Naive B cell (primary cell): ENCODE measurements around the gene NEU3. TPM values are rescaled to one million over a fixed set of nuclear protein-coding genes. Genes with fewer than 3 reads are reported as not detected.

Experiments used
- ATAC-seq, 2 donors: fragments of 150-1000 bp; cut with Tn5 transposase; 2 replicates each; pipeline ENCODE4 v1.10.0; 2021; ENCODE audit warnings: low read depth in 2 of 2, mild to moderate bottlenecking in 2 of 2, moderate library complexity in 2 of 2
- DNase-seq: peaks from one replicate; pipeline ENCODE4 v3.0.0; 2022
- H3K27ac Mint-ChIP-seq, 6 donors: one replicate each; pipeline ENCODE4 v1.8.0; 2020 to 2022; ENCODE audit warnings: mild to moderate bottlenecking in 6 of 6, mixed read lengths in 6 of 6, moderate library complexity in 5 of 6, inconsistent platforms in 2 of 6
- H3K27me3 Mint-ChIP-seq, 3 donors: one replicate each; pipeline ENCODE4 v1.8.0; 2021 to 2022; ENCODE audit warnings: mixed read lengths in 3 of 3, mild to moderate bottlenecking in 1 of 3
- H3K36me3 Mint-ChIP-seq, 2 donors: one replicate each; pipeline ENCODE4 v1.8.0; 2020 to 2022; ENCODE audit warnings: mixed read lengths in 2 of 2, inconsistent platforms in 1 of 2, mild to moderate bottlenecking in 1 of 2
- H3K4me1 Mint-ChIP-seq, 3 donors: one replicate each; pipeline ENCODE4 v1.8.0; 2020 to 2022; ENCODE audit warnings: mixed read lengths in 3 of 3, inconsistent platforms in 1 of 3, mild to moderate bottlenecking in 1 of 3, moderate library complexity in 1 of 3
- H3K4me3 Mint-ChIP-seq, 8 donors: one replicate each; pipeline ENCODE4 v1.8.0; 2020 to 2022; ENCODE audit warnings: mild to moderate bottlenecking in 8 of 8, mixed read lengths in 8 of 8, moderate library complexity in 8 of 8, inconsistent platforms in 2 of 8
- H3K9me3 Mint-ChIP-seq, 7 donors: one replicate each; pipeline ENCODE4 v1.8.0; 2020 to 2022; ENCODE audit warnings: mixed read lengths in 7 of 7, mild to moderate bottlenecking in 5 of 7, inconsistent platforms in 2 of 7, moderate library complexity in 1 of 7
- polyA plus RNA-seq, 6 donors: library from polyadenylated mRNA; unstranded; fragments of 300-500 nt; fragmentation: Illumina TruSeq; gene quantifications; one replicate each; pipeline ENCODE4 v1.2.3, GENCODE V29; 2021; ENCODE audit warnings: low read depth in 6 of 6

The NEU3 gene
- polyA plus RNA-seq, 6 donors from 2014 or later = 1.6 to 4.3 (median 3.0) TPM

GRCh38 chr11:75056814-75057213 is 68.1 kb downstream of the NEU3 start:
- no peak overlapping the region for H3K4me3 Mint-ChIP-seq
- peaks cover 12 to 23% (median 14%) of the 10 kb centered on the region in 3 donors for H3K27me3 Mint-ChIP-seq
- peaks cover 9 to 22% of the 10 kb centered on the region in 2 donors for H3K36me3 Mint-ChIP-seq
- H3K27ac Mint-ChIP-seq = no peak overlapping the region
- DNase-seq (no peak), ATAC-seq (no peak)
- no peaks in the 10 kb centered on the region for H3K4me1 Mint-ChIP-seq
- peaks cover 7 to 25% (median 15%) of the 10 kb centered on the region in 7 donors for H3K9me3 Mint-ChIP-seq

- Mint-ChIP-seq H3K4me1 (no peaks in the 10 kb centered on the region), H3K27ac (peak overlapping the region in 1 of 6 donors; percentile 36), H3K36me3 (peaks cover 0 to under 1% of the 10 kb centered on the region in 2 donors), H3K27me3 (peaks cover 21 to 24% (median 23%) of the 10 kb centered on the region in 3 donors), H3K9me3 (peaks cover 0 to 6% (median 0%) of the 10 kb centered on the region in 7 donors), H3K4me3 (no peak overlapping the region)
- DNase-seq (no peak), ATAC-seq (no peak)
These were observed 70.6 kb downstream of the NEU3 start for GRCh38 chr11:75059299-75059698.

GRCh38 chr11:75063741-75064314 is 75.1 kb downstream of the NEU3 start:
- Mint-ChIP-seq H3K9me3 (peaks cover 0 to 10% (median 5%) of the 10 kb centered on the region in 7 donors), H3K36me3 (no peaks in the 10 kb centered on the region), H3K4me3 (no peak overlapping the region), H3K4me1 (no peaks in the 10 kb centered on the region), H3K27ac (no peak overlapping the region), H3K27me3 (peaks cover 25 to 37% (median 35%) of the 10 kb centered on the region in 3 donors)
- DNase-seq (no peak), ATAC-seq (no peak)

GRCh38 chr11:75066061-75066460 is 77.3 kb downstream of the NEU3 start:
- no peak overlapping the region for H3K27ac Mint-ChIP-seq
- no peak overlapping the region for H3K4me3 Mint-ChIP-seq
- no peaks in the 10 kb centered on the region for H3K36me3 Mint-ChIP-seq
- DNase-seq (no peak), ATAC-seq (no peak)
- H3K9me3 Mint-ChIP-seq = peaks cover 0 to 10% (median 4%) of the 10 kb centered on the region in 7 donors
- no peaks in the 10 kb centered on the region for H3K4me1 Mint-ChIP-seq
- H3K27me3 Mint-ChIP-seq = peaks cover 29 to 40% (median 39%) of the 10 kb centered on the region in 3 donors

Other genes starting within 250 kb of the NEU3 start
- 1 to 10 TPM in 5 of 6 donors, under 1 TPM in 1; 1.00 to 3.1 (median 1.6) TPM for gene RNF169, start 240.1 kb upstream of the NEU3 start, polyA plus RNA-seq
- 10 to 100 TPM in 3 of 6 donors, 1 to 10 TPM in 2, under 1 TPM in 1; 0.32 to 15.6 (median 10.0) TPM for gene XRRA1, start 39.8 kb upstream of the NEU3 start, polyA plus RNA-seq
- 100 to 1,000 TPM; 198 to 302 (median 265) TPM for gene SPCS2, start 39.7 kb upstream of the NEU3 start, polyA plus RNA-seq
- not detected for gene OR2AT4, start 107.9 kb downstream of the NEU3 start, polyA plus RNA-seq
- gene SLCO2B1, start 162.2 kb downstream of the NEU3 start, polyA plus RNA-seq = not detected